Measurements from ENCODE around the gene SH2D3C. TPM values are rescaled to one million over a fixed set of nuclear protein-coding genes. Genes with fewer than 3 reads are reported as not detected.
"Not testable (repeated sequence)": the region's sequence is repeated elsewhere in the genome, so short reads cannot be mapped to it uniquely, and the experiment has no call there.

Gene SH2D3C
- total RNA-seq, 1 donor from 2014 or later, result 2.0 TPM

GRCh38 chr9:127763918-127764384 is 14.5 kb downstream of the SH2D3C start:
- Mint-ChIP-seq H3K4me1 (ENCODE audit: low read depth) (no peaks in the 10 kb centered on the region), H3K9me3 (ENCODE audit: low read depth) (no peaks in the 10 kb centered on the region), H3K4me3 (ENCODE audit: low read depth) (no peak overlapping the region), H3K27me3 (peaks cover 53% of the 10 kb centered on the region), H3K27ac (no peak overlapping the region), H3K36me3 (ENCODE audit: insufficient read depth) (no peaks in the 10 kb centered on the region)
- peak; percentile 26 for TF ChIP-seq CTCF (IDR thresholded peaks at IDR 0.05; ENCODE audit: unreplicated experiment)
- DNase-seq (ENCODE audit: low spot score, unreplicated experiment), result no peak

GRCh38 chr9:127762111-127762676 is 16.3 kb downstream of the SH2D3C start:
- H3K36me3 Mint-ChIP-seq (ENCODE audit: insufficient read depth), result no peaks in the 10 kb centered on the region
- H3K4me1 Mint-ChIP-seq (ENCODE audit: low read depth), result no peaks in the 10 kb centered on the region
- peaks cover 52% of the 10 kb centered on the region for H3K27me3 Mint-ChIP-seq
- TF ChIP-seq CTCF (IDR thresholded peaks at IDR 0.05; ENCODE audit: unreplicated experiment), result no peak
- H3K4me3 Mint-ChIP-seq (ENCODE audit: low read depth), result no peak overlapping the region
- H3K27ac Mint-ChIP-seq, result no peak overlapping the region
- no peak for DNase-seq (ENCODE audit: low spot score, unreplicated experiment)
- no peaks in the 10 kb centered on the region for H3K9me3 Mint-ChIP-seq (ENCODE audit: low read depth)

GRCh38 chr9:127761491-127761956 is 16.9 kb downstream of the SH2D3C start:
- H3K27me3 Mint-ChIP-seq, result peaks cover 46% of the 10 kb centered on the region
- no peak overlapping the region for H3K4me3 Mint-ChIP-seq (ENCODE audit: low read depth)
- no peaks in the 10 kb centered on the region for H3K4me1 Mint-ChIP-seq (ENCODE audit: low read depth)
- H3K9me3 Mint-ChIP-seq (ENCODE audit: low read depth), result no peaks in the 10 kb centered on the region
- H3K36me3 Mint-ChIP-seq (ENCODE audit: insufficient read depth), result no peaks in the 10 kb centered on the region
- H3K27ac Mint-ChIP-seq, result no peak overlapping the region
- no peak for TF ChIP-seq CTCF (IDR thresholded peaks at IDR 0.05; ENCODE audit: unreplicated experiment)
- no peak for DNase-seq (ENCODE audit: low spot score, unreplicated experiment)

GRCh38 chr9:127761061-127761460 is 17.4 kb downstream of the SH2D3C start:
- no peaks in the 10 kb centered on the region for H3K9me3 Mint-ChIP-seq (ENCODE audit: low read depth)
- H3K4me3 Mint-ChIP-seq (ENCODE audit: low read depth), result no peak overlapping the region
- H3K4me1 Mint-ChIP-seq (ENCODE audit: low read depth), result no peaks in the 10 kb centered on the region
- peaks cover 42% of the 10 kb centered on the region for H3K27me3 Mint-ChIP-seq
- no peak overlapping the region for H3K27ac Mint-ChIP-seq
- H3K36me3 Mint-ChIP-seq (ENCODE audit: insufficient read depth), result no peaks in the 10 kb centered on the region
- no peak for DNase-seq (ENCODE audit: low spot score, unreplicated experiment)
- no peak for TF ChIP-seq CTCF (IDR thresholded peaks at IDR 0.05; ENCODE audit: unreplicated experiment)

- TF ChIP-seq CTCF (IDR thresholded peaks at IDR 0.05; ENCODE audit: unreplicated experiment), result no peak
- H3K4me3 Mint-ChIP-seq (ENCODE audit: low read depth), result no peak overlapping the region
- no peaks in the 10 kb centered on the region for H3K9me3 Mint-ChIP-seq (ENCODE audit: low read depth)
- H3K27ac Mint-ChIP-seq, result no peak overlapping the region
- H3K4me1 Mint-ChIP-seq (ENCODE audit: low read depth), result no peaks in the 10 kb centered on the region
- DNase-seq (ENCODE audit: low spot score, unreplicated experiment), result no peak
- no peaks in the 10 kb centered on the region for H3K36me3 Mint-ChIP-seq (ENCODE audit: insufficient read depth)
- H3K27me3 Mint-ChIP-seq, result peaks cover 40% of the 10 kb centered on the region
Measured at GRCh38 chr9:127758843-127759242, 19.6 kb downstream of the SH2D3C start.

- not testable (repeated sequence) for H3K9me3 Mint-ChIP-seq (ENCODE audit: low read depth); H3K36me3 Mint-ChIP-seq (ENCODE audit: insufficient read depth); H3K4me3 Mint-ChIP-seq (ENCODE audit: low read depth); H3K4me1 Mint-ChIP-seq (ENCODE audit: low read depth); H3K27ac Mint-ChIP-seq; DNase-seq (ENCODE audit: low spot score, unreplicated experiment)
- H3K27me3 Mint-ChIP-seq, result peaks cover 45% of the 10 kb centered on the region
Measured at GRCh38 chr9:127756776-127757175, 21.7 kb downstream of the SH2D3C start.
